Neural crest cell (in vitro differentiated cells): ENCODE results near the gene EDEM1. TPM values are rescaled to one million over a fixed set of nuclear protein-coding genes. Genes with fewer than 3 reads are reported as not detected.
"Not testable (repeated sequence)": the region's sequence is repeated elsewhere in the genome, so short reads cannot be mapped to it uniquely, and the experiment has no call there.

ENCODE experiments used
- DNase-seq: peaks from one replicate; pipeline ENCODE4 v3.0.0; 2021; ENCODE audit warnings: low read depth, mixed read lengths, low spot score
- H3K27ac Mint-ChIP-seq: one replicate; pipeline ENCODE4 v1.8.0; 2021; ENCODE audit warnings: mild to moderate bottlenecking, mixed read lengths; ENCODE audit not compliant: unreplicated experiment
- H3K27me3 Mint-ChIP-seq: 2 replicates; pipeline ENCODE4 v1.8.0; 2021; ENCODE audit warnings: low read depth, mild to moderate bottlenecking, mixed read lengths
- H3K36me3 Mint-ChIP-seq: 2 replicates; pipeline ENCODE4 v1.8.0; 2021; ENCODE audit warnings: low read depth, mild to moderate bottlenecking, mixed read lengths
- H3K4me1 Mint-ChIP-seq: 2 replicates; pipeline ENCODE4 v1.8.0; 2021; ENCODE audit warnings: mixed read lengths
- H3K4me3 Mint-ChIP-seq: one replicate; pipeline ENCODE4 v1.8.0; 2021; ENCODE audit warnings: mild to moderate bottlenecking, mixed read lengths
- H3K9me3 Mint-ChIP-seq: 2 replicates; pipeline ENCODE4 v1.8.0; 2021; ENCODE audit warnings: mixed read lengths
- total RNA-seq: library from RNA; stranded (reverse); gene quantifications from 2 replicates; pipeline ENCODE4 v1.2.1, GENCODE V29; 2021
- TF ChIP-seq, protein P1 (sequence below): fragments of 200-600 bp; sonication (generic); conservative IDR thresholded peaks from 2 replicates; pipeline ENCODE4 v1.5.0; 2021; ENCODE audit warnings: antibody characterized with exemption, mild to moderate bottlenecking

EDEM1 gene
- total RNA-seq, 1 donor from 2014 or later = 21.2 TPM

DNA sequence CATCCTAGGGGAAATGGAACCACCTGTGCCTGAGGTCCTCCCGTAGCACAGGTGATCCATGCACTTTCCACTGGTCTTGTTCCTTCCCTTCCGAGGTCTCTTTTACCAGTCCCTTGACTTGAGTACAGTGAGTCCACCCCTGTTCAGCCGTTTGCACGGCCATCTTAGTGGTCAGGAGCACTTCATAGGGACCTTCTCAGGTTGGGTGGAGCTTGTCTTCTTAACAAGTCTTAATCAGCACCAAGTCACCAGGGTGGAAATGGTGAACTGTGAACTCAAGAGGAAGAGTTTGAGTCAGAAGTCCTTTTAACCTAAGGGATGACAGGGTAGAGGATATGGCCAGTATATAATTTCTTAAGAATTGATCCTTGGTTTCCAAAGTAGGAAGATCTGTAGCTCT, 44.0 kb upstream of the EDEM1 start:
- no peak for DNase-seq
- H3K9me3 Mint-ChIP-seq = peaks cover 25% of the 10 kb centered on the region
- no peaks in the 10 kb centered on the region for H3K4me1 Mint-ChIP-seq
- no peak overlapping the region for H3K27ac Mint-ChIP-seq
- peaks cover 61% of the 10 kb centered on the region for H3K36me3 Mint-ChIP-seq
- no peaks in the 10 kb centered on the region for H3K27me3 Mint-ChIP-seq
- TF ChIP-seq, protein P1, sequence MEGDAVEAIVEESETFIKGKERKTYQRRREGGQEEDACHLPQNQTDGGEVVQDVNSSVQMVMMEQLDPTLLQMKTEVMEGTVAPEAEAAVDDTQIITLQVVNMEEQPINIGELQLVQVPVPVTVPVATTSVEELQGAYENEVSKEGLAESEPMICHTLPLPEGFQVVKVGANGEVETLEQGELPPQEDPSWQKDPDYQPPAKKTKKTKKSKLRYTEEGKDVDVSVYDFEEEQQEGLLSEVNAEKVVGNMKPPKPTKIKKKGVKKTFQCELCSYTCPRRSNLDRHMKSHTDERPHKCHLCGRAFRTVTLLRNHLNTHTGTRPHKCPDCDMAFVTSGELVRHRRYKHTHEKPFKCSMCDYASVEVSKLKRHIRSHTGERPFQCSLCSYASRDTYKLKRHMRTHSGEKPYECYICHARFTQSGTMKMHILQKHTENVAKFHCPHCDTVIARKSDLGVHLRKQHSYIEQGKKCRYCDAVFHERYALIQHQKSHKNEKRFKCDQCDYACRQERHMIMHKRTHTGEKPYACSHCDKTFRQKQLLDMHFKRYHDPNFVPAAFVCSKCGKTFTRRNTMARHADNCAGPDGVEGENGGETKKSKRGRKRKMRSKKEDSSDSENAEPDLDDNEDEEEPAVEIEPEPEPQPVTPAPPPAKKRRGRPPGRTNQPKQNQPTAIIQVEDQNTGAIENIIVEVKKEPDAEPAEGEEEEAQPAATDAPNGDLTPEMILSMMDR = no peak
- H3K4me3 Mint-ChIP-seq = no peak overlapping the region

DNA sequence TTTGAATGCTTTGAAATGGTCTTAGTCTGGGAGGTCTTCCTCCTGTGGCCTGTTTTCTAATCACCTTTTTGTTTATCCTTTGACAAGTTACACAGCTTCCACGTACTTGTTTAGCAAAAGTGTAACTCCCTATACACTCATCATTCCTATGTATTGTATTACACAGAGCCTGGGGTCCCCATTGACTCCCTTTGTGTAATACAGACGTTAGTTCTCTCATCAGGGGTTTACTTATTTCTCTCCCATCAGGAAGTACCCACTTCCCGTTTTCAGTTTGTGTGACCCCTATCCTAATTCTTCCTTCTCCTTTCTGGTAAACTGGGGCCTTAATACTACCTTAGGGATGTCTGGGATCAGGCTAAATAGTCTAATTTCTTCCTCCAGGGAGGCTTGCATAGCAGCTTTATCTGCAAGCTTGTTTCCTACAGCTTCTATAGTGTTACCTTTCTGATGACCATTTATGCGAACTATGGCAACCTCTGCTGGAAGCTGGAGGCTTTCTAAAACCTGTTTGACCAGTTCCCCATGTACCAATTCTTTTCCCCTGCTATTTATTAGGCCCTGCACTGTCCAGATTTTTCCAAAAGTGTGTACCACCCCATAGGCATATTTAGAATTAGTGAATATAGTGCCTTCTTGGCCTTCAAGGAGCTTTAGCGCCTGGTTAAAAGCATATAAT, 43.1 kb upstream of the EDEM1 start:
- H3K27me3 Mint-ChIP-seq = no peaks in the 10 kb centered on the region
- TF ChIP-seq, protein P1 = no peak
- peaks cover 25% of the 10 kb centered on the region for H3K9me3 Mint-ChIP-seq
- no peak overlapping the region for H3K4me3 Mint-ChIP-seq
- DNase-seq = no peak
- no peaks in the 10 kb centered on the region for H3K4me1 Mint-ChIP-seq
- no peak overlapping the region for H3K27ac Mint-ChIP-seq
- peaks cover 67% of the 10 kb centered on the region for H3K36me3 Mint-ChIP-seq

DNA sequence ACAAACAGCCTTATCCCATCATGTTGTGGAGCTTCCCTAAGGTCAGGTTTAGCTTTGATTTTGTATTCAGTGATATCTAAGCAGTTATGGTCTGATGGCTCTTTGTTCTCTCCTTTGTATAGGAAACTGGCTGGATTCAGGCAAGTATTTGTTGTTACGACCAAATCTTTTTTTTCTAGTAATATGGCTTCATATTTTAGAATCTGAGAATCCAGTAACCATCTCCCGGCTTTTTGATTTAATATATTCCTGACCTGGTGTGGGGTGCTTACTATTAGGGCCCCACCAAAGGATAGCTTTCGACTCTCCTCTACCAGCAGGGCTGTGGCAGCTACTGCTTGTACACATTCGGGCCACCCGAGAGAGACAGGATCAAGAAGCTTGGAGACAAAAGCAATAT, 42.4 kb upstream of the EDEM1 start:
- no peak overlapping the region for H3K4me3 Mint-ChIP-seq
- H3K27ac Mint-ChIP-seq = no peak overlapping the region
- TF ChIP-seq, protein P1 = no peak
- H3K27me3 Mint-ChIP-seq = no peaks in the 10 kb centered on the region
- peaks cover 5% of the 10 kb centered on the region for H3K4me1 Mint-ChIP-seq
- H3K36me3 Mint-ChIP-seq = peaks cover 73% of the 10 kb centered on the region
- H3K9me3 Mint-ChIP-seq = peaks cover 25% of the 10 kb centered on the region
- no peak for DNase-seq

DNA sequence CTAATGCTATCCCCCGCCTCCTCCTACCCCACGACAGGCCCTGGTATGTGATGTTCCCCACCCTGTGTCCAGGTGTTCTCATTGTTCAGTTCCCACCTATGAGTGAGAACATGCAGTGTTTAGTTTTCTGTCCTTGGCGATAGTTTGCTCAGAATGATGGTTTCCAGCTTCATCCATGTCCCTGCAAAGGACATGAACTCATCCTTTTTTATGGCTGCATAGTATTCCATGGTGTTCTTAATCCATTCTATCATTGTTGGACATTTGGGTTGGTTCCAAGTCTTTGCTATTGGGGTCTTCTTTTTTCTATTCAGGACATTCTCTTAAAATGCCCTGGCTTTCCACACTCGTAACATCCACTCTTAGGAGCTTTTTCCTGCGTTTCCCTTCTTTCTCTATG, 40.4 kb upstream of the EDEM1 start:
- H3K27ac Mint-ChIP-seq, DNase-seq, H3K27me3 Mint-ChIP-seq, H3K4me1 Mint-ChIP-seq, H3K4me3 Mint-ChIP-seq: not testable (repeated sequence)
- peaks cover 25% of the 10 kb centered on the region for H3K9me3 Mint-ChIP-seq
- peaks cover 63% of the 10 kb centered on the region for H3K36me3 Mint-ChIP-seq

DNA sequence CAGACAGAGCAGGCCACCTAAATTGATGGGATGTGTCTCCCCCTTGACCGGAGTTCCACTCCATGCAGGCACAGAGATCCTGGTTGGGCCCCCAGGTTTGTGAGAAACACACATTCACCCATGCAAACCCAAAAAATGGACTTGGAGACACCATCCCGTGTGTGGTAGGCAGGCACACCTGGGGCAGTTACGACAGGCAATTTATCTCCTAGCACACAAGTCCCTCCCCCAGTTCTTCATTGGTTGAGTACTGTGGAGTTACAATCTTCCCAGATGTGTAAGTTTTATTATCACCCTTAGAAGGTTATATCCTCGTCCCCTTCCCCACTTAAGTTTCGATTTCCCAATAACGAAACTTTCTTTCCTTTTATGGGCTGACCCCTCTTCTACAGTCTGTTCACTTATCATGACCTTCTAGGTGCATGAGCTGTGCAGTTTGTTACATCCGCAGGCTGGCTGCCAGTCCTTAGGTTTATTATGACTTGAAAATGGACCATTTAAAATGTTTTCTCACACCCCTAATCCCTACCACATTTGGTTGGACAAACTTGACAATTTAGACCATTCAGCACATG, 38.1 kb upstream of the EDEM1 start:
- Mint-ChIP-seq H3K9me3 (peaks cover 18% of the 10 kb centered on the region), H3K36me3 (peaks cover 48% of the 10 kb centered on the region), H3K27ac (no peak overlapping the region)

DNA sequence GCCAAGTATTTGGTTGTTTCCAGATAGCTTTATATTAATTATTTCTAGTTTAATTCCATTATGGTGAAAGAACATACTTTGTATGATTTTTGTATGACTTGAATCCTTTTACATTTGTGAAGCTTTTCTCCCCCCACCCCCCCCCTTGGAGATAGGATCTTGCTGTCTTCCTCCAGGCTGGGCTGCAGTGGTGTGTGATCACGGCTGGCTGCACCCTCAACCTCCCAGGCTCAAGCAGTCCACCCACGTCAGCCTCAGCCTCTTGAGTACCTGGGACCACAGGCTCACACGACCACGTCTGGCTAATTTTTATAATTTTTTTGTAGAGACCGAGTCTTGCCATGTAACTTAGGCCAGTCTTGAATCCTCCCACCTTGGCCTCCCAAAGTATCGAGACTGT, 35.9 kb upstream of the EDEM1 start:
- Mint-ChIP-seq H3K9me3 (peaks cover 5% of the 10 kb centered on the region), H3K4me1 (peaks cover 5% of the 10 kb centered on the region), H3K36me3 (peaks cover 32% of the 10 kb centered on the region), H3K4me3 (no peak overlapping the region), H3K27me3 (no peaks in the 10 kb centered on the region), H3K27ac (no peak overlapping the region)
- TF ChIP-seq, protein P1 = no peak
- no peak for DNase-seq

More for the DNA sequence above, 38.1 kb upstream of the EDEM1 start:
- TF ChIP-seq, protein P1 = no peak
- no peak overlapping the region for H3K4me3 Mint-ChIP-seq
- H3K27me3 Mint-ChIP-seq = no peaks in the 10 kb centered on the region
- peaks cover 5% of the 10 kb centered on the region for H3K4me1 Mint-ChIP-seq
- no peak for DNase-seq
